ENCODE data around the gene PNMA5. TPM values are rescaled to one million over a fixed set of nuclear protein-coding genes. Genes with fewer than 3 reads are reported as not detected.
"Not testable (repeated sequence)": the region's sequence is repeated elsewhere in the genome, so short reads cannot be mapped to it uniquely, and the experiment has no call there.

The PNMA5 gene
- polyA plus RNA-seq, 3 donors, result 0.06 to 2.1 TPM; not detected in 1

GRCh38 chrX:152988536-152989291 is 5.2 kb downstream of the PNMA5 start:
- intact Hi-C loops (cut with micrococcal nuclease), result no loop called here
- H3K27ac Mint-ChIP-seq, result peak overlapping the region; percentile 78 to 96 (median 86)
- Histone ChIP-seq H4K20me1 (ENCODE audit: insufficient read depth, low read length) (no peaks in the 10 kb centered on the region), H3K9ac (ENCODE audit: insufficient read depth, low read length, poor library complexity, severe bottlenecking) (peak overlapping the region; percentile 60), H3K4me3 (replicated peaks in 1 of 3; ENCODE audit: low read depth in 2 of 3, low read length in 3 of 3) (peak overlapping the region; percentile 3 to 71 (median 26)), H2AFZ (ENCODE audit: insufficient read depth, low read depth, low read length, poor library complexity, severe bottlenecking) (peak overlapping the region; percentile 47), H3K79me2 (ENCODE audit: insufficient read depth, low read length) (no peaks in the 10 kb centered on the region), H3K36me3 (replicated peaks in 1 of 2; ENCODE audit: control insufficient read depth in 1 of 2, insufficient read depth in 2 of 2, low read length in 2 of 2) (no peaks in the 10 kb centered on the region), H3K27me3 (ENCODE audit: control insufficient read depth in 2 of 2, insufficient read depth in 2 of 2, low read length in 2 of 2) (no peaks in the 10 kb centered on the region), H3K4me1 (ENCODE audit: control insufficient read depth in 1 of 2, insufficient read depth in 2 of 2, low read length in 2 of 2) (peaks cover 51% of the 10 kb centered on the region in 2 donors), H3K27ac (ENCODE audit: low read depth in 1 of 2, low read length in 2 of 2) (peak overlapping the region; percentile 83 to 87), H3K9me3 (replicated peaks in 1 of 2; ENCODE audit: control insufficient read depth in 1 of 2, insufficient read depth in 1 of 2, low read length in 2 of 2) (no peaks in the 10 kb centered on the region), H3K4me2 (replicated peaks; ENCODE audit: extremely low read depth, low read length, poor library complexity, severe bottlenecking) (peak overlapping the region; percentile 74)
- WGBS (ENCODE audit: insufficient coverage), result 56% methylated on average over 3 of the region's 9 CpGs
- peaks cover 0 to 3% (median 0%) of the 10 kb centered on the region in 7 donors for H3K9me3 Mint-ChIP-seq
- H3K4me1 Mint-ChIP-seq, result peaks cover 48% of the 10 kb centered on the region
- no peaks in the 10 kb centered on the region for H3K36me3 Mint-ChIP-seq
- peaks cover 0 to 6% (median 0%) of the 10 kb centered on the region in 3 donors for H3K27me3 Mint-ChIP-seq (ENCODE audit: low read depth in 3 of 3)
- DNase-seq, result peak in 1 of 3 donors; percentile 8
- H3K4me3 Mint-ChIP-seq, result peak overlapping the region; percentile 70 to 91
- no peak for TF ChIP-seq CTCF (IDR thresholded peaks at IDR 0.05)

GRCh38 chrX:152987801-152988200 is 6.1 kb downstream of the PNMA5 start:
- WGBS (ENCODE audit: insufficient coverage), result 100% methylated on average over 4 of the region's 8 CpGs
- no peaks in the 10 kb centered on the region for H3K9me3 Mint-ChIP-seq
- no peak for TF ChIP-seq CTCF (IDR thresholded peaks at IDR 0.05)

GRCh38 chrX:152987156-152987555 is 6.8 kb downstream of the PNMA5 start:
- H3K27ac Mint-ChIP-seq; intact Hi-C loops (cut with micrococcal nuclease); H3K36me3 Mint-ChIP-seq; H3K36me3 ChIP-seq (replicated peaks in 1 of 2; ENCODE audit: control insufficient read depth in 1 of 2, insufficient read depth in 2 of 2, low read length in 2 of 2); H3K79me2 ChIP-seq (ENCODE audit: insufficient read depth, low read length); H2AFZ ChIP-seq (ENCODE audit: insufficient read depth, low read depth, low read length, poor library complexity, severe bottlenecking); H3K9ac ChIP-seq (ENCODE audit: insufficient read depth, low read length, poor library complexity, severe bottlenecking); H3K9me3 ChIP-seq (replicated peaks in 1 of 2; ENCODE audit: control insufficient read depth in 1 of 2, insufficient read depth in 1 of 2, low read length in 2 of 2); DNase-seq; H3K4me2 ChIP-seq (replicated peaks; ENCODE audit: extremely low read depth, low read length, poor library complexity, severe bottlenecking); H3K4me3 Mint-ChIP-seq; H3K9me3 Mint-ChIP-seq; H3K27me3 ChIP-seq (ENCODE audit: control insufficient read depth in 2 of 2, insufficient read depth in 2 of 2, low read length in 2 of 2); H3K4me3 ChIP-seq (replicated peaks in 1 of 3; ENCODE audit: low read depth in 2 of 3, low read length in 3 of 3); H4K20me1 ChIP-seq (ENCODE audit: insufficient read depth, low read length); H3K27ac ChIP-seq (ENCODE audit: low read depth in 1 of 2, low read length in 2 of 2); H3K27me3 Mint-ChIP-seq (ENCODE audit: low read depth in 3 of 3): not testable (repeated sequence)
- WGBS (ENCODE audit: insufficient coverage), result no CpG with 5 or more reads among the region's 10 CpGs
- peaks cover 43% of the 10 kb centered on the region for H3K4me1 Mint-ChIP-seq
- peaks cover 45% of the 10 kb centered on the region in 2 donors for H3K4me1 ChIP-seq (ENCODE audit: control insufficient read depth in 1 of 2, insufficient read depth in 2 of 2, low read length in 2 of 2)

More at GRCh38 chrX:152987801-152988200, 6.1 kb downstream of the PNMA5 start:
- Mint-ChIP-seq H3K27me3 (ENCODE audit: low read depth in 3 of 3) (peaks cover 0 to 7% (median 0%) of the 10 kb centered on the region in 3 donors), H3K27ac (peak overlapping the region in 3 of 7 donors; percentile 80 to 96 (median 89)), H3K4me1 (peaks cover 48% of the 10 kb centered on the region), H3K36me3 (no peaks in the 10 kb centered on the region), H3K4me3 (peak overlapping the region in 1 of 2 donors; percentile 91)
- H3K27me3 ChIP-seq (ENCODE audit: control insufficient read depth in 2 of 2, insufficient read depth in 2 of 2, low read length in 2 of 2), result no peaks in the 10 kb centered on the region
- H3K4me1 ChIP-seq (ENCODE audit: control insufficient read depth in 1 of 2, insufficient read depth in 2 of 2, low read length in 2 of 2), result peaks cover 51% of the 10 kb centered on the region in 2 donors
- no peaks in the 10 kb centered on the region for H3K9me3 ChIP-seq (replicated peaks in 1 of 2; ENCODE audit: control insufficient read depth in 1 of 2, insufficient read depth in 1 of 2, low read length in 2 of 2)
- H3K4me3 ChIP-seq (replicated peaks in 1 of 3; ENCODE audit: low read depth in 2 of 3, low read length in 3 of 3), result peak overlapping the region in 1 of 3 experiments; percentile 71
- H3K4me2 ChIP-seq (replicated peaks; ENCODE audit: extremely low read depth, low read length, poor library complexity, severe bottlenecking), result peak overlapping the region; percentile 74
- no peaks in the 10 kb centered on the region for H3K79me2 ChIP-seq (ENCODE audit: insufficient read depth, low read length)
- H3K9ac ChIP-seq (ENCODE audit: insufficient read depth, low read length, poor library complexity, severe bottlenecking), result peak overlapping the region; percentile 60
- no peak overlapping the region for H2AFZ ChIP-seq (ENCODE audit: insufficient read depth, low read depth, low read length, poor library complexity, severe bottlenecking)
- no peaks in the 10 kb centered on the region for H3K36me3 ChIP-seq (replicated peaks in 1 of 2; ENCODE audit: control insufficient read depth in 1 of 2, insufficient read depth in 2 of 2, low read length in 2 of 2)
- H3K27ac ChIP-seq (ENCODE audit: low read depth in 1 of 2, low read length in 2 of 2), result peak overlapping the region; percentile 83 to 87
- no peak for DNase-seq
- H4K20me1 ChIP-seq (ENCODE audit: insufficient read depth, low read length), result no peaks in the 10 kb centered on the region
- intact Hi-C loops (cut with micrococcal nuclease), result no loop called here

Measured in CD14-positive monocyte (primary cell).